ENCODE data around the gene FIGNL1. TPM values are rescaled to one million over a fixed set of nuclear protein-coding genes. Genes with fewer than 3 reads are reported as not detected.

The FIGNL1 gene
- total and polyA plus RNA-seq, 12 donors = 4.0 to 14.7 (median 7.8) TPM

DNA sequence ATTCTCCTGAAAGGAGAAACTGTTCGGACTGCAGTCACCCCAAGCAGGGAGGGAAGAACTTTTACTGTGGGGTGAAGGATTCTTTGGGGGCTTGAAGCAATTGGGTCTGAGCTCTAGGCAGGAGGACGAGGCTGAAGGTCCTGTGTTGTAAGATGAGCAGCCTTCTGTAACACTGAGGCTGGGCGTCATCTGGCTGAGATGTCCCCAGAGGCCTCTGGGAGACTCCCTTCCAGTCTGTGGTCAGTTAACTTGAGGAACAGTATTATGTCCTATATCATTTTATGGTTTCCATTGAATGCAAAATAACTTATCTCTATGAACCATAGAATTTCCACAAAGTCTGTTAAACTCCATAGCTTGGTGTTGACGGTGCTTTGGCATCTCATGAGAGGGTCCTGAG lies 26.3 kb downstream of the FIGNL1 start:
- Histone ChIP-seq H3K27me3 (no peaks in the 10 kb centered on the region), H3K9me3 (replicated peaks in 1 of 3) (no peaks in the 10 kb centered on the region), H3K27ac (no peak overlapping the region), H3K36me3 (replicated peaks in 1 of 2) (no peaks in the 10 kb centered on the region), H3K4me1 (replicated peaks in 1 of 2) (no peaks in the 10 kb centered on the region), H3K4me3 (no peak overlapping the region)
- TF ChIP-seq, protein P1, sequence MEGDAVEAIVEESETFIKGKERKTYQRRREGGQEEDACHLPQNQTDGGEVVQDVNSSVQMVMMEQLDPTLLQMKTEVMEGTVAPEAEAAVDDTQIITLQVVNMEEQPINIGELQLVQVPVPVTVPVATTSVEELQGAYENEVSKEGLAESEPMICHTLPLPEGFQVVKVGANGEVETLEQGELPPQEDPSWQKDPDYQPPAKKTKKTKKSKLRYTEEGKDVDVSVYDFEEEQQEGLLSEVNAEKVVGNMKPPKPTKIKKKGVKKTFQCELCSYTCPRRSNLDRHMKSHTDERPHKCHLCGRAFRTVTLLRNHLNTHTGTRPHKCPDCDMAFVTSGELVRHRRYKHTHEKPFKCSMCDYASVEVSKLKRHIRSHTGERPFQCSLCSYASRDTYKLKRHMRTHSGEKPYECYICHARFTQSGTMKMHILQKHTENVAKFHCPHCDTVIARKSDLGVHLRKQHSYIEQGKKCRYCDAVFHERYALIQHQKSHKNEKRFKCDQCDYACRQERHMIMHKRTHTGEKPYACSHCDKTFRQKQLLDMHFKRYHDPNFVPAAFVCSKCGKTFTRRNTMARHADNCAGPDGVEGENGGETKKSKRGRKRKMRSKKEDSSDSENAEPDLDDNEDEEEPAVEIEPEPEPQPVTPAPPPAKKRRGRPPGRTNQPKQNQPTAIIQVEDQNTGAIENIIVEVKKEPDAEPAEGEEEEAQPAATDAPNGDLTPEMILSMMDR (IDR thresholded peaks at IDR 0.05) = no peak
- TF ChIP-seq POLR2A (IDR thresholded peaks at IDR 0.05) = no peak
- intact Hi-C loops (cut with DNase I) = no loop called here
- no peak for DNase-seq
- WGBS, 4 donors = 51 to 74% (median 62%) methylated on average over 4 of the region's 4 CpGs

DNA sequence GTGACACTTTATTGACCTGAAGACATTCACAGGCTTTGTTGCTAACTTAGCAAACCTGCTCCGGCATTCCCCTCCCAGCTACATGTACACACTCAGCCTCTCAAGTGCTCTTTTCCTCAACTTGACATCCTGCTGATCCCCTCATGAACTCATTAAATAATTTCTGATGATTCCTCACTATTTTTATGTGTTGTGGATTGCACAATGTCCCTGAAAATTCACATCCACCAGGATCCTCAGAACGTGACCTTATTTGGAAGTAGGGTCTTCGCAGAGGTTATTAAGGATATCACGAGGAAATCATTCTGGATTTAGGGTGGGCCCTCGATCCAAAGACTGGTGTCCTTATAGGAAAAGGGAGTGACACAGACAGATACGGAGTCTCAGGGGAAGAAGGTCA lies 27.3 kb downstream of the FIGNL1 start:
- intact Hi-C loops (cut with DNase I) = no loop called here

GRCh38 chr7:50421043-50421442 lies 29.1 kb downstream of the FIGNL1 start:
- Histone ChIP-seq H3K4me1 (replicated peaks in 1 of 2) (no peaks in the 10 kb centered on the region), H3K27ac (no peak overlapping the region), H3K9me3 (replicated peaks in 1 of 3) (no peaks in the 10 kb centered on the region), H3K27me3 (no peaks in the 10 kb centered on the region), H3K4me3 (no peak overlapping the region), H3K36me3 (replicated peaks in 1 of 2) (no peaks in the 10 kb centered on the region)
- no peak for DNase-seq
- WGBS, 4 donors = 48 to 83% (median 61%) methylated on average over 2 to 3 of the region's 3 CpGs
- intact Hi-C loops (cut with DNase I) = no loop called here
- no peak for TF ChIP-seq POLR2A (IDR thresholded peaks at IDR 0.05)
- TF ChIP-seq, protein P1 (IDR thresholded peaks at IDR 0.05) = no peak

More for the DNA sequence above, 27.3 kb downstream of the FIGNL1 start:
- no peak overlapping the region for H3K4me3 ChIP-seq
- no peak for DNase-seq
- WGBS, 4 donors = 85 to 88% (median 85%) methylated on average over 6 of the region's 6 CpGs
- no peak overlapping the region for H3K27ac ChIP-seq
- H3K36me3 ChIP-seq (replicated peaks in 1 of 2) = no peaks in the 10 kb centered on the region
- H3K27me3 ChIP-seq = no peaks in the 10 kb centered on the region
- H3K4me1 ChIP-seq (replicated peaks in 1 of 2) = no peaks in the 10 kb centered on the region
- no peaks in the 10 kb centered on the region for H3K9me3 ChIP-seq (replicated peaks in 1 of 3)
- TF ChIP-seq, protein P1 (IDR thresholded peaks at IDR 0.05) = no peak
- TF ChIP-seq POLR2A (IDR thresholded peaks at IDR 0.05) = no peak

- no peaks in the 10 kb centered on the region for H3K9me3 ChIP-seq (replicated peaks in 1 of 3)
- H3K4me3 ChIP-seq = no peak overlapping the region
- no peaks in the 10 kb centered on the region for H3K4me1 ChIP-seq (replicated peaks in 1 of 2)
- no peak overlapping the region for H3K27ac ChIP-seq
- WGBS, 4 donors = 67 to 77% (median 70%) methylated on average over 14 of the region's 14 CpGs
- TF ChIP-seq, protein P1 (IDR thresholded peaks at IDR 0.05) = no peak
- TF ChIP-seq POLR2A (IDR thresholded peaks at IDR 0.05) = no peak
- no peaks in the 10 kb centered on the region for H3K27me3 ChIP-seq
- intact Hi-C loops (cut with DNase I) = loop anchor here in 1 of 2 donors (5.0 to 10.0 kb wide), 2 partner anchors 276 to 324 kb away; partner anchors contain the start of gene ZPBP
- H3K36me3 ChIP-seq (replicated peaks in 1 of 2) = no peaks in the 10 kb centered on the region
- no peak for DNase-seq
Observed at GRCh38 chr7:50418526-50419290, 31.4 kb downstream of the FIGNL1 start.

Measured in adrenal gland (tissue), 12 donors.